WTC11 (cell line): ENCODE measurements around the gene ARHGAP6. TPM values are rescaled to one million over a fixed set of nuclear protein-coding genes. Genes with fewer than 3 reads are reported as not detected.

Experiments used
- ATAC-seq: fragments of 200-7000 bp; cut with Tn5 transposase; 2 replicates; pipeline ENCODE4 v1.10.0; 2021; ENCODE audit warnings: mild to moderate bottlenecking, moderate library complexity
- CTCF ChIA-PET: fragments of 300-600 bp; sonication (Branson Sonifier 250); formaldehyde crosslinking; loops from one replicate; lab custom pipeline; 2021; ENCODE audit warnings: antibody characterized with exemption; lab: Charles Lee
- POLR2A ChIA-PET: fragments of 350-600 bp; sonication (Branson Sonifier 250); formaldehyde crosslinking; loops from one replicate; lab custom pipeline; 2021; ENCODE audit warnings: antibody characterized with exemption; lab: Charles Lee
- DNase-seq: peaks from one replicate; pipeline ENCODE4 v3.0.0; 2021; ENCODE audit warnings: low spot score
- H3K27ac Mint-ChIP-seq: 2 replicates; pipeline ENCODE4 v1.8.0; 2021; ENCODE audit warnings: mixed read lengths
- H3K27me3 Mint-ChIP-seq: 2 replicates; pipeline ENCODE4 v1.8.0; 2021; ENCODE audit warnings: low read depth, mild to moderate bottlenecking, moderate library complexity, mixed read lengths
- H3K36me3 Mint-ChIP-seq: 2 replicates; pipeline ENCODE4 v1.8.0; 2021; ENCODE audit warnings: mixed read lengths
- H3K4me1 Mint-ChIP-seq: 2 replicates; pipeline ENCODE4 v1.8.0; 2022; ENCODE audit warnings: mixed read lengths
- H3K4me3 Mint-ChIP-seq: 2 replicates; pipeline ENCODE4 v1.8.0; 2021; ENCODE audit warnings: mild to moderate bottlenecking, moderate library complexity, mixed read lengths
- H3K9me3 Mint-ChIP-seq: 2 replicates; pipeline ENCODE4 v1.8.0; 2021; ENCODE audit warnings: mixed read lengths
- ATF2 ChIP-seq: sonication (generic); formaldehyde crosslinking; IDR thresholded peaks from 2 replicates; pipeline ENCODE4 v1.8.1; 2022; ENCODE audit warnings: low read depth, missing genetic modification reagents, borderline replicate concordance
- ATF3 ChIP-seq: sonication (generic); formaldehyde crosslinking; conservative IDR thresholded peaks from 2 replicates; pipeline ENCODE4 v1.8.1; 2022; ENCODE audit warnings: mild to moderate bottlenecking, missing genetic modification reagents
- ATF6 ChIP-seq: sonication (generic); formaldehyde crosslinking; IDR thresholded peaks from 2 replicates; pipeline ENCODE4 v1.8.1; 2023; ENCODE audit warnings: mild to moderate bottlenecking, missing genetic modification reagents
- CBFB ChIP-seq: sonication (generic); formaldehyde crosslinking; IDR thresholded peaks from 2 replicates; pipeline ENCODE4 v1.8.1; 2022; ENCODE audit warnings: mild to moderate bottlenecking, low read depth, missing genetic modification reagents
- CDX4 ChIP-seq: fragments of 250-450 bp; sonication (Bioruptor Pico); IDR thresholded peaks from 2 replicates; pipeline ENCODE4 v1.9.0; 2021; ENCODE audit warnings: moderate library complexity, mild to moderate bottlenecking, inconsistent platforms, borderline replicate concordance
- ETV6 ChIP-seq: sonication (generic); formaldehyde crosslinking; IDR thresholded peaks from 2 replicates; pipeline ENCODE4 v1.8.1; 2022; ENCODE audit warnings: mild to moderate bottlenecking, missing genetic modification reagents
- FOXP4 ChIP-seq: sonication (generic); formaldehyde crosslinking; IDR thresholded peaks from 2 replicates; pipeline ENCODE4 v1.8.0; 2022; ENCODE audit warnings: mild to moderate bottlenecking, missing genetic modification reagents
- MAX ChIP-seq: sonication (generic); formaldehyde crosslinking; IDR thresholded peaks from 2 replicates; pipeline ENCODE4 v1.8.0; 2022; ENCODE audit warnings: mild to moderate bottlenecking, missing genetic modification reagents
- MYBL2 ChIP-seq: sonication (generic); formaldehyde crosslinking; IDR thresholded peaks from 2 replicates; pipeline ENCODE4 v1.8.1; 2023; ENCODE audit warnings: mild to moderate bottlenecking, moderate library complexity, missing genetic modification reagents
- NFE2L1 ChIP-seq: sonication (generic); formaldehyde crosslinking; IDR thresholded peaks from 2 replicates; pipeline ENCODE4 v1.8.1; 2023; ENCODE audit warnings: missing genetic modification reagents
- NR1H2 ChIP-seq: sonication (generic); formaldehyde crosslinking; IDR thresholded peaks from 2 replicates; pipeline ENCODE4 v1.9.0; 2021; ENCODE audit warnings: mild to moderate bottlenecking, moderate library complexity, missing genetic modification reagents
- PREB ChIP-seq: sonication (generic); formaldehyde crosslinking; IDR thresholded peaks from 2 replicates; pipeline ENCODE4 v1.8.1; 2022; ENCODE audit warnings: mild to moderate bottlenecking, missing genetic modification reagents, moderate library complexity, borderline replicate concordance
- SMAD4 ChIP-seq: sonication (generic); formaldehyde crosslinking; IDR thresholded peaks from 2 replicates; pipeline ENCODE4 v1.8.0; 2022; ENCODE audit warnings: mild to moderate bottlenecking, missing genetic modification reagents
- SP1 ChIP-seq: sonication (generic); formaldehyde crosslinking; conservative IDR thresholded peaks from 2 replicates; pipeline ENCODE4 v1.8.1; 2022; ENCODE audit warnings: missing genetic modification reagents
- TEAD4 ChIP-seq: sonication (generic); formaldehyde crosslinking; IDR thresholded peaks from 2 replicates; pipeline ENCODE4 v1.8.0; 2022; ENCODE audit warnings: mild to moderate bottlenecking, missing genetic modification reagents
- TP53 ChIP-seq: sonication (generic); formaldehyde crosslinking; IDR thresholded peaks from 2 replicates; pipeline ENCODE4 v1.8.1; 2023; ENCODE audit warnings: mild to moderate bottlenecking, missing genetic modification reagents
- USF1 ChIP-seq: sonication (generic); formaldehyde crosslinking; IDR thresholded peaks from 2 replicates; pipeline ENCODE4 v1.8.0; 2022; ENCODE audit warnings: mild to moderate bottlenecking, missing genetic modification reagents
- ZBTB21 ChIP-seq: sonication (generic); formaldehyde crosslinking; IDR thresholded peaks from 2 replicates; pipeline ENCODE4 v1.8.1; 2023; ENCODE audit warnings: mild to moderate bottlenecking, missing genetic modification reagents, borderline replicate concordance
- ZMAT4 ChIP-seq: fragments of 250-450 bp; sonication (Bioruptor Pico); IDR thresholded peaks from 2 replicates; pipeline ENCODE4 v1.9.0; 2021; ENCODE audit warnings: mild to moderate bottlenecking
- ZNF138 ChIP-seq: sonication (generic); formaldehyde crosslinking; conservative IDR thresholded peaks from 2 replicates; pipeline ENCODE4 v1.8.1; 2022; ENCODE audit warnings: mild to moderate bottlenecking, moderate library complexity, missing genetic modification reagents
- ZNF425 ChIP-seq: fragments of 250-450 bp; sonication (Bioruptor Pico); conservative IDR thresholded peaks from 2 replicates; pipeline ENCODE4 v1.9.0; 2021; ENCODE audit warnings: mild to moderate bottlenecking
- ZNF512 ChIP-seq: sonication (generic); formaldehyde crosslinking; IDR thresholded peaks from 2 replicates; pipeline ENCODE4 v1.8.1; 2022; ENCODE audit warnings: missing genetic modification reagents, borderline replicate concordance
- total RNA-seq: library from RNA; stranded (reverse); gene quantifications from 3 replicates; pipeline ENCODE4 v1.2.3, GENCODE V29; 2021

Gene ARHGAP6
- total RNA-seq, 1 experiment from 2014 or later, result 1.0 TPM

- TF ChIP-seq ZBTB21 (CRISPR knock-in tag), result no peak
- no peak for TF ChIP-seq NFE2L1 (CRISPR knock-in tag)
- no peak for TF ChIP-seq ZMAT4
- no peak for TF ChIP-seq SMAD4
Observed at GRCh38 chrX:11543249-11543648, 122.5 kb downstream of the ARHGAP6 start (continued).

- Mint-ChIP-seq H3K9me3 (no peaks in the 10 kb centered on the region), H3K27ac (no peak overlapping the region), H3K27me3 (peaks cover 86% of the 10 kb centered on the region), H3K4me1 (no peaks in the 10 kb centered on the region), H3K36me3 (no peaks in the 10 kb centered on the region), H3K4me3 (no peak overlapping the region)
- no peak for TF ChIP-seq SP1
- TF ChIP-seq ATF2 (CRISPR knock-in tag), result no peak
- no peak for TF ChIP-seq MAX (CRISPR knock-in tag)
- no peak for TF ChIP-seq CDX4 (CRISPR knock-in tag)
- TF ChIP-seq TEAD4, result no peak
- TF ChIP-seq ATF3 (CRISPR knock-in tag), result no peak
- TF ChIP-seq FOXP4, result no peak
- no peak for TF ChIP-seq USF1 (CRISPR knock-in tag)
- no peak for TF ChIP-seq ZNF138 (CRISPR knock-in tag)
- TF ChIP-seq ETV6 (CRISPR knock-in tag), result no peak
- no peak for TF ChIP-seq TP53 (CRISPR knock-in tag)
- TF ChIP-seq MYBL2 (CRISPR knock-in tag), result no peak
- no peak for TF ChIP-seq ATF6 (CRISPR knock-in tag)
- TF ChIP-seq SMAD4, result no peak
- TF ChIP-seq ZMAT4, result no peak
- TF ChIP-seq NR1H2 (CRISPR knock-in tag), result no peak
- no peak for TF ChIP-seq ZNF425 (CRISPR knock-in tag)
- no peak for TF ChIP-seq CBFB
- TF ChIP-seq ZNF512 (CRISPR knock-in tag), result no peak
- TF ChIP-seq PREB, result no peak
- ATAC-seq, result no peak
- POLR2A ChIA-PET, result no interaction called here
- no peak for DNase-seq
- CTCF ChIA-PET, result no interaction called here
Observed at GRCh38 chrX:11541510-11541909, 124.2 kb downstream of the ARHGAP6 start.
